Measurements from ENCODE around the gene PPP1R3E.

PPP1R3E gene, protein sequence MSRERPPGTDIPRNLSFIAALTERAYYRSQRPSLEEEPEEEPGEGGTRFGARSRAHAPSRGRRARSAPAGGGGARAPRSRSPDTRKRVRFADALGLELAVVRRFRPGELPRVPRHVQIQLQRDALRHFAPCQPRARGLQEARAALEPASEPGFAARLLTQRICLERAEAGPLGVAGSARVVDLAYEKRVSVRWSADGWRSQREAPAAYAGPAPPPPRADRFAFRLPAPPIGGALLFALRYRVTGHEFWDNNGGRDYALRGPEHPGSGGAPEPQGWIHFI

DNA sequence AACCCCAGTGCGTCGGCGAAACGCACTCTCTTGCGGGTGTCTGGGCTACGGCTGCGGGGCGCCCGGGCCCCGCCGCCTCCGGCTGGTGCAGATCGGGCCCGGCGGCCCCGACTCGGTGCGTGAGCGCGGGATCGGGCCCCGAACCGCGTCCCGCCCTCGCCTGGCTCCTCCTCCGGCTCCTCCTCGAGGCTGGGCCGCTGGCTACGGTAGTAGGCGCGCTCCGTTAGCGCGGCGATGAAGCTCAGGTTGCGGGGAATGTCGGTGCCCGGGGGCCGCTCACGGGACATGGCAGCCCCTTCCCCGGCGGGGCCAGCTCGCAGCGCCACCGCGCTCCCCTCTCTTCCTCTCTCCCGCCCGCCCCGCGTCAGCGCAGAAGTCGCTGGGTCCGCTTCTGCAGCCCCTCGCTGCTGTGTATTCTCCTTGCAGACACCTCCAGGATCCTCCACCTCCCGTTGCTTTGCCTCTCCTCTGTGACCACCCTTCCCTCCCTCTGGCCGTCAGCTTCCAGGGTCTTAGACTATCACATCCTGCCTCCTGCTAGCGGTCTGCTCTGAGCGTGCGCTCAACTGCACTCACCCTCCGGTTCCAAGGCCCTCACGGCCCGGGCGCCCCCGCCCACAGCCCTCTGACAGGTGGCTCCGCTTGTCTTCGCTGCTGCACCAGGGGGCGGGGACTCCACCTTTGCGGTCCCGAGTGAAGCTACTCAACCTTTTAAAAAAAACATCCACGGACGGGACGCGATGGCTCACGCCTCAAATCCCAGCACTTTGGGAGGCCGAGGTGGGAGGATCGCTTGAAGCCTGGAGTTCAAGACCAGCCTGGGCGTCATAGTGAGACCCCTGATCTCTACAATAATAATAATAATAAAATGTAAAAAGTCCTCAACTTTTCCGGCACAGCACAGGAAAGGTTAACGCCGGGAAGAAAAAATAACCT lies at the start of gene PPP1R3E:
Gene PPP1R3E (minus strand): TSS at position 570 of the 936 bp plus-strand sequence. CDS start 283 bp downstream, at position 287.
- DNase-seq (ENCODE audit: low read depth): peak; percentile 43
- peak within 1 kb of the TSS; percentile 65 for H3K4me3 ChIP-seq (ENCODE audit: control insufficient read depth, low read depth, low read length)
- no peak for TF ChIP-seq CTCF (conservative IDR thresholded peaks at IDR 0.05; ENCODE audit: control insufficient read depth, insufficient read depth, low read depth, low read length)

DNA sequence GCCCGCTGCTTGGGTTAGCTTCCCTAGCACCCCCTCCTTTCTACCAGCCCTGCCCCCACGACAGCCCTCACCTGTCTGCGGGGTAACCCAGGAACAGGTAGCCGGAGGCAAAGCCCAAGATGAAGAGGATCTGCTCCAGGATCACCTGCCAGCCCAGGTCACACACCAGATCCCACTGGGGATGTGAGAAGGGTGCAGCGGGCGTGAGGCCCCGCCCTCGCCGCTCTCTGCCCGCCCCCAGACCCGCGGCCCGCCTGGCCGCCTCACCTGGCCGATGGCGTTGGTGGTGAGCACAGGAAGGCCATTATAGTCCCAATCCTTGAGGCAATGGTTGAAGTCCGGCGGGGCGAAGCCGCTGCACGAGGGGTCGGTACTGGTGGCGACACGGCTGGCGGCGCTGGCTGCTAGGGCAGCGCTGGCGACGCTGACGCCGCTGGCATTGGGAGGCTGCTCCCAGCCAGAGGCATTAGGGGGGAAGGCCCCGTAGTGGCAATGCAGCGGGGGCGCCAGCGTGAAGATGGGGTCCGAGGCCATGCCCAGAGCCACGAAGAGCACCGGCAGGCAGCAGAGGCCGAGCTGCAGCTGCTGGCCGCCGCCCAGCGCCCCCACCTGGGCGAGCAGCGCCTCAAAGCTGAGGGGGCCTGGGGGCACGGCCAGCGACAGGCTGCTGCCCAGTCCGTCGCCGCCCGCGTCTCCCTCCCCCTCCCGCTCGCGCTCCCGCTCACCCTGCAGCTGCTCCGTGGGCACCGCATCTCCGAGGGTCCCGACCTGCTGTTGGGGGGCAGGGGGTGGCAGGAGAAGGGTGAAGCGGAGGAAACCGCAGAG lies 49.2 kb upstream of the PPP1R3E start:
- TF ChIP-seq CTCF (conservative IDR thresholded peaks at IDR 0.05; ENCODE audit: control insufficient read depth, insufficient read depth, low read depth, low read length): no peak
- peak overlapping the region; percentile 61 for H3K4me3 ChIP-seq (ENCODE audit: control insufficient read depth, low read depth, low read length)
- no peak for DNase-seq (ENCODE audit: low read depth)

DNA sequence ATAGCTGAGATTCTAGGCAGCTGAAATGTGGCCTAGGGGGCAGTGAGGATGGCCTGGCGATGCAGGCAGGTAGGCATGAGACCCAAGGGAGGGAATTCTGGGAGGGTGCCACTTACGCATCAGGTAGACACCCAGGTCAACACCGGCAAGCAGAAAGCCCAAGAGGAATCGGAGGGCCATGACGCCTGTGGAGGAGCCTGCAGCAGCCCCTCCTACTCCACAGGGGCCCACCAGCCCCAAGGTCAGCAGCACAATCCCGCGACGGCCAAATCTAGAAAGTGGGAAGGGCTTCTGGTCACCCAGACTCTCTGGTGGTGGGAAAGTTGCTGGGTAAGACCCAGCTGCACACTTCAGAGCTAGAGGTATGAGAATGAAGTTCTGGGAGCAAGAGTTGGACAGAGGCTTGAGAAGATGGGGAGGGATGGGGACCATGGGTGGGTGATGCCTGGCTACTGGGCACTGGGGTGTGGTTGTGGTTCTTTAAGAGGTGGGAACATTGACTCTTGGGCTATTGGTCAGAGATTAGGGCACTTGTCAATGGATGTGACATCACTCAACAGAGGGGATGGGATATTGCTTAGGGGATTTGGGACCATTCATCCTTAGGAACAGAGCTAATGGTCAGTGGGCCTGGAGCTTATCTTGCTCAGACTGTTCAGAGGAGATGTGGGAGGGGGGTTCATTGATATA lies 46.6 kb upstream of the PPP1R3E start:
- no peak for TF ChIP-seq CTCF (conservative IDR thresholded peaks at IDR 0.05; ENCODE audit: control insufficient read depth, insufficient read depth, low read depth, low read length)
- no peak for DNase-seq (ENCODE audit: low read depth)
- H3K4me3 ChIP-seq (ENCODE audit: control insufficient read depth, low read depth, low read length): no peak overlapping the region

- H3K4me3 ChIP-seq (ENCODE audit: control insufficient read depth, low read depth, low read length): no peak overlapping the region
- no peak for TF ChIP-seq CTCF (conservative IDR thresholded peaks at IDR 0.05; ENCODE audit: control insufficient read depth, insufficient read depth, low read depth, low read length)
- no peak for DNase-seq (ENCODE audit: low read depth)
Measured at GRCh38 chr14:23348297-23348655, 45.6 kb upstream of the PPP1R3E start.

DNA sequence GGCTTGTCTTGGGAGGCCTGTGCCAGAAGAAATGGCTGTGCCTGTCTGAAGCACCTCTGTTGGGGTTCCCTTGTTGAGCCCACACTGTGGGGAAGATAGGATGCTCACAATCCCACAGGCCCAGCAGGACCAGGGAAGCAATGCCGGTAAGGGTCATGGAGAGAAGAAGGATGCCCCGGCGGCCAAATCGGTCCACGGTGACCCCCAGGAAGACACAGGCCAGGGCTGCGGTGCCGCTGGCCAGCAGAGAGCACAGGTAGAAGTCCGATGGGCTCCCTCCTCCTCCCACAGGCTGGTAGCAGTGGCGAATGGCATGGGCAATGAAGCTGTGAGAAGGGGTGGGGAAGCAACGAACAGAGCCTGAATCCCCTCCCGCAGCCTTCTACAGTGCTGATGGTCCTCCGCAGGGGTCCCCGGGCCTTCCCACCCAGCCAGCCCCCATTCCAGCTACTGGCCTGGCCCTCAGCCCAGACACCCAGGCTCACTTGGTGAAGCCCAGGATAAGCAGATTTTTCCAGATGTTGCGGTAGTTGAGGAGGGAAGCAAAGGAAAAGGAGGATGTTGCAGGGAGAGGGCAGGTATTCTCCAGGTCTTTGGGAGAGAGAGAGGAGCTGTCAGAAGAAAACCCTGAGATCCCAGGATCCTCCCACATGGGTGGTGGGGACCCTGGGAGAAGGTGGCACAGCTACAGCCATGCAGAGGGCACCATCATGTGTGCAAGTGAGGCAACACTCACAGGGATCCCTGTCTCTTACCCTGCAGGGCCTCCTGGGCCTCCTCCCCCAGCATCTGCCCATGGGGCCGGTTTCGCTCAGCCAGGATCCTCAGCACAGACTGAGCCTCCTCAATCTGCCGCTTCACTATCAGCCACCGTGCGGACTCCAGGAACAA lies 45.0 kb upstream of the PPP1R3E start:
- no peak for TF ChIP-seq CTCF (conservative IDR thresholded peaks at IDR 0.05; ENCODE audit: control insufficient read depth, insufficient read depth, low read depth, low read length)

More for the DNA sequence above, 45.0 kb upstream of the PPP1R3E start:
- DNase-seq (ENCODE audit: low read depth): no peak
- no peak overlapping the region for H3K4me3 ChIP-seq (ENCODE audit: control insufficient read depth, low read depth, low read length)

All from fibroblast of mammary gland (primary cell).